HG03571 (cell line): ENCODE data around the gene DST.
"Not testable (repeated sequence)": the region's sequence is repeated elsewhere in the genome, so short reads cannot be mapped to it uniquely, and the experiment has no call there.

ENCODE experiments used
- ATAC-seq: cut with Tn5 transposase; IDR thresholded peaks from one replicate; pipeline ENCODE4 v1.9.1; 2021; ENCODE audit not compliant: unreplicated experiment

Gene DST

GRCh38 chr6:56518995-56519767 lies 123.5 kb downstream of the DST start:
- ATAC-seq, result no peak

DNA sequence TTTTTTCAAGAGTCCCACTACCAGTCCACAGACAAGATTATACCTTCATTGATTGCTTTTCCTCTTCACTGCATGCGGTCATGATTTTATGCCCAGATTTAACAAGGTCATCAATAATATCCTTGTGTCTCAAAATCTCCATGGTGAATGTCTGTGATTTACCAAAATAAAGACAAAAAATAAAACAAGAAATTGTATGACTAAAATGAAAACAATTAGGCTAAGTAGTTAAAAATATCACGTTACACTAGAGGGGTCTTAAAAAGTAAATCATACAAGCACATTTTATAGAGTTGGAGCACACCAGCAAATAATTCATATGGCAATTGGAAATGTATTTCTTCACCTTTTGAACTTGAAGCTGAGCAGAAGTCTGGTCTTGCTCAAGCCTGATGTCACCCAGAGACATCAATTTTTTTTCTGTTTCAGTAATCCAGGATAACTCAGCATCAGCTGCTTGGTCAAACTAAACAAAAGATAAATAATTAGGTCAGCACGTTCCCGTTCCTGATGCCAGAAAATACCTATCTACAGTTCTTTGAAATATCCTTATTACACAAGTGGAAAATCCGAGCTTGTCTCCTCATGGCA lies 125.4 kb downstream of the DST start:
- no peak for ATAC-seq

DNA sequence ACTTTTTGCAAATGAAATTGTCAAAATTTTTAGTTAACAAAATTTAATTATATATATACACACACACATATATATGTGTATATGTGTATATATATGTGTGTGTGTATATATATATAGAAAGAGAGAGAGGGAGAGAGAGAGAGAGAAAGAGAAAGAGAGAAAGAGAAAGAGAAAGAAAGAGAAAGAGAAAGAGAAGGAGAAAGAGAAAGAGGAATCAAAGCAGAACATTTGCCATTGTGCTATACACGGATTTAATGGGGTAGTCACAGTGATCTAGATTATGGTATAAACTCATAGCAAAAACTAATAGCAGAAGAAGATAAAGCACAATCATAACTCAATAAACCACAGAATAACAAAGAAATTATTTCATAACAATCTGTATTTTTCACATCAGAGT lies 126.7 kb downstream of the DST start:
- no peak for ATAC-seq

DNA sequence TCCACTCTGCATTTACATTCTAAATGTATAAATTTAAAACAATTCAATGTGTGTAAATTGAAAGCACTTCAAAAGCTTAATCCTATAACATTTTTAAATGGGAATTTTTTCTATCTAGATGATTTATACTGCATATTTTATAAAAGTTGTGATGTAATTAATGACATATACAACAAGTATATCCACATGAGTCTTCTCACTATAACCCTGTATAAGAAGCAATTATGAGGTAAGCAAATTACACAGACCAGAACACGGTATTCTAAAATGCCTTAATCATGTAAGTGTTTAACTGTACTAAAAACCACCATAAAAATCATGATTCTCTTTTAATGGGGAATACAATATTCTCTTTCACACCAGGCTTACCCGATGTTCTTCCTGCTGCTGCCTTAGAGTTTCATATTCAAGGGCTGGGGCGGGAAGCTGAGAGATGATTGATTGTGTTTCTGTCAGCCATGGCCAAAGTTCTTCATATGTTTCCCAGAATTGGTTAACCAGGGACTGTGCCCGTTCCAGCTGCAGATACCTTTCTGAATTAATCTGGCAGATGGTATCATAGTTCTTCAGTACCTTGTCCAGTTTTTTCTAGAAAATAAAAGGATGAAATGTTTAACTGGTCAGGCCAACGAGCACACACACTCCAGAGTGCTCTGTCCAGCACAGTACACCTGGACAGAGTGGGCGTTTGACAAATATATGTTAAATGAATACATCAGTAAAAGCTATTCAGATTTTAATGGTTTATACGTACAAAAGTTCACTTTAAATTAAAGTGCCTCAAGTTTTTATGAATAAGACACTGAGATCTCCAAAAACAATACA lies 127.4 kb downstream of the DST start:
- ATAC-seq, result no peak

- ATAC-seq, result no peak
Observed at GRCh38 chr6:56514395-56514794, 128.3 kb downstream of the DST start.

DNA sequence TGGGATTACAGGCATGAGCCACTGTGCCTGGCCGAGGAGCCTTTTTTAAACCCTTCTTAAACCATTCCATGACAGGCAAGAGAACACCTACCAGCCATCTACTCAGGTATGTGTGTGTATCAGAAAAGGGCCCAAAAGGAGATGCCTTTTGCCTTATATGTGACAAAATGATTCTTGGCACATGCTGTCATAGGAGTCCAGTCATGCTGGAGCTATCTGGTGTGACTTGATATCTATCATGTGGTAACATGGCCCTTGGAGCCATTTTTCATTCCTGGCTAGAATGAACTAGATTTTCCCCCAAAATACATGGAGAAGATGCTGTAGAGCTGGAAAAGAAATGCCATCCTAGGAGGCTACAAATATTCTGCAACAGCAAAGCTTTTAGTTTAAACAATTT lies 129.1 kb downstream of the DST start:
- no peak for ATAC-seq

DNA sequence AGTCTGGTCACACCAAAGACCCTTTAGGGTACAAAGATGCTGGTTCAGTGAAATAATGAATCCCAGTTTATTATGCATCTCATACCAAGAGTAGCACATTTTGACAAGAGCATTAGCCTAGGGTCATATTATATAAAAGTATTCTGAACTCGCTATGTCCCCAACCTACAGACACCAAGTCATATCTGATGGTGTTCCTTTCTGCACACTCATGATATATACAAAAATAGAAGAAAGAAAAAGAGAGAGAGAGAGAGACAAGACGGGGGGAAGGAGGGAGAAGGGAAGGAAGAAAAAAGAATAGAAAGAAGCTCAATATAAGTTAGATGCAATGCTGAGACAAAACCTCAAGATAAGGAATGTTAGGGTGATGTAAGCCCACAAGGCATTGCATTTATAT lies 131.1 kb downstream of the DST start:
- ATAC-seq, result no peak

- ATAC-seq, result no peak
Observed at GRCh38 chr6:56510984-56511531, 131.6 kb downstream of the DST start.

- ATAC-seq, result no peak
Observed at GRCh38 chr6:56509031-56509430, 133.7 kb downstream of the DST start.

- ATAC-seq, result no peak
Observed at GRCh38 chr6:56507517-56507916, 135.2 kb downstream of the DST start.

GRCh38 chr6:56505512-56506260 lies 137.0 kb downstream of the DST start:
- ATAC-seq, result no peak

DNA sequence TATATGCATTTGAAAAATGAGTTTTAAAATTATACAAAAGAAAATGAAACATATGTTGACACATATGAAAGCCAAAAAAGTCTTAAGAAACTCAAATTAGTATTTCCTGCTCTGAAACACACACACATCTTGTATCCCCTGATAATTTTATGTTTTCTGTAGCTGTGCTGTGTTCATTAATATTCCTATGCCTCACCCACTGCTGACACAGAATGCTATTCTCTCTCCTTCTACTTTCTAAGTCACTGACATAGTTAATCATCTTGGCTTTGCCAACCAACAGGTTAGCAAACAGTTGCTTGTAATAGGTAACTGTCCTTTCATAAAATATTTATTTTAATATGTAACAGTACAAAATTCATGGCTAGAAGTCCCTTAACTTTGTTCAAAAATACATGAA lies 140.7 kb downstream of the DST start:
- no peak for ATAC-seq

- ATAC-seq, result no peak
Observed at GRCh38 chr6:56499095-56499494, 143.6 kb downstream of the DST start.

- no peak for ATAC-seq
Observed at GRCh38 chr6:56497691-56498090, 145.0 kb downstream of the DST start.

DNA sequence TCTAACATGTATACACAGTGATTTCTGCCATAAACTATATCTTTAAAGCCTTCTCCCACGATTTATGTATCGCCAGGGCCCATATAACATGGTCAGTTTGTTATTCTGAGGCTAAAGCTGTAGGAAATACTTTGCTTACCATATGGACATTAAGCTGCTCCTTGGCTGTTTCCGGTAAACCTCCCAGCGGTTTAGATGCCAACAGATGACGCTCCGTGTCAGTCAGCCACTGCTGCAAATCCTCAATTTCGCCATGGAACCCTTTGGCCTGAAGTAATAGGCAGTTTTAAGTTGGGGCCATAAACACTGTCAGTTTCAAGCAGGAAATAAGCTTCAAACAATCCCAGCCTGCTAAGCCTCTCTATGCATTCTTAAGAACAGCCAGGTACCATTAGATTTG lies 145.4 kb downstream of the DST start:
- ATAC-seq, result no peak

DNA sequence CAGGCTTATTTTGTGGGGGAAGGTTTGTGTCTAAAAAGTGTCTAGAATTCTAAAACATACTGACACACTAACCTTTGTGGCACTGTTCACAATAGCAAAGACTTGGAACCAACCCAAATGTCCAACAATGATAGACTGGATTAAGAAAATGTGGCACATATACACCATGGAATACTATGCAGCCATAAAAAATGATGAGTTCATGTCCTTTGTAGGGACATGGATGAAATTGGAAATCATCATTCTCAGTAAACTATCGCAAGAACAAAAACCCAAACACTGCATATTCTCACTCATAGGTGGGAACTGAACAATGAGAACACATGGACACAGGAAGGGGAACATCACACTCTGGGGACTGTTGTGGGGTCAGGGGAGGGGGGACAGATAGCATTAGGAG lies 146.0 kb downstream of the DST start:
- not testable (repeated sequence) for ATAC-seq

DNA sequence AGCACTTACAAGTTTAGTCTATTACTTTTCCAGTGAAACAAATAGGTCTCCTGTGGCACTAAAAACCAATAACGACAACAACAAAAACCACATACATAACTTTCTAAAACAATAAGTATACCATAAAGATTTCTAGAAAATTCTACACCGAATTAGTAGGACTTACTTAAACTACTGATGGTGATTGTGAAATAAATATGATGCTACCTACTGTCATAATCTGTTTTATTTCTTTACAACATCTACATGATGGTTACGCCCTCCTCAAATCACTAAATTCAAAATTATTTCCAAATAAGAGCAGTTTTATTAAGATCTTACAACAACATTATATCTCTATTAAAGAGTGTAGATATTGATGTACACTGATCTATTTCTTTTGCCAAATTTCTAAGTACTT lies 147.0 kb downstream of the DST start:
- ATAC-seq, result no peak

DNA sequence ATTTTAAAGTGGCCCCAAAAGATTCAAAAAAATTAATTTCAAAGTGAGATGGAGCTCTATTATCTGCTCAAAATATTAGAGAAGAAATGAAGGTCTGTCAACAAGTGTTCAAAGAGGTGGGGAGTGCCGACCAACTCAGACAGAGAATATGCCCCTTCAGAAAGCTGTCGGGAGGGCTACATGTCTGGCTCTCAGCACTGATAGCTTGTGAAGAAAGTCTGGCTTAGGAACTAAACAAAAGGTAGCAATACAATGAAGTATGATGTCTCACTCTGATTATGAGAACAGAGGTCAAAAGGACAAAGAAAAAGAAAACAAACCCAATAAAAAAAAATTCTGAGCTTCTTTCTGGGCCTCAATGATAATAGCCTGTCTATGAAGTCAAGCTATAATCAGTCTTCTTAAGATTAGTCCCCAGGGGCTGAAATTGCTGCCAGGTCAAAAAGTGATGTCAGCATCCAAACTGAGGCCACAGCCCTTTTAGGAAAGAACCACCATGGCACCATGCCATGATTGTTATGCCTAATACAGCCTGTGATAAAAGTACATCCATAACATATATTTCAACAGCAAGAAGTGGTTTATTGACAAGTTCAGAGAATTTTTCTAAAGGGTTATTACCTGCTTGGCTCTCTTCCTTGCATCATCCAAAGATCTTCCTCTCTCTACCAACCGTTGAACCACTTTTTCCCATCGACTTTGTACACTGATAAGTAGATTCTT lies 150.9 kb downstream of the DST start:
- no peak for ATAC-seq

- ATAC-seq, result no peak
Observed at GRCh38 chr6:56490993-56491392, 151.7 kb downstream of the DST start.

- ATAC-seq, result no peak
Observed at GRCh38 chr6:56489559-56489958, 153.1 kb downstream of the DST start.
